Mesendoderm (in vitro differentiated cells): Measurements from ENCODE around the gene TSPAN18.
A peak's percentile ranks its signal among the peaks of the same experiment; 100 is the strongest.

ENCODE experiments used
- DNase-seq: peaks from one replicate; pipeline ENCODE4 v3.0.0; 2013
- H2AK5ac ChIP-seq: 2 replicates; pipeline ENCODE4 v1.6.1; 2013; ENCODE audit warnings: low read length, inconsistent platforms
- H2BK120ac ChIP-seq: 2 replicates; pipeline ENCODE4 v1.6.1; 2013; ENCODE audit warnings: low read depth, mild to moderate bottlenecking, low read length, moderate library complexity, mixed read lengths
- H2BK15ac ChIP-seq: replicated peaks from 2 replicates; pipeline ENCODE4 v1.6.1; 2013; ENCODE audit warnings: low read depth, mild to moderate bottlenecking, moderate library complexity
- H2BK5ac ChIP-seq: 2 replicates; pipeline ENCODE4 v1.6.1; 2013; ENCODE audit warnings: low read length, inconsistent platforms
- H3K18ac ChIP-seq: 2 replicates; pipeline ENCODE4 v1.6.1; 2013; ENCODE audit warnings: mild to moderate bottlenecking, low read length, mixed read lengths
- H3K23ac ChIP-seq: one replicate; pipeline ENCODE4 v1.6.1; 2013; ENCODE audit warnings: low read length
- H3K27ac ChIP-seq: 2 replicates; pipeline ENCODE4 v1.5.1; 2013; ENCODE audit warnings: low read depth, mild to moderate bottlenecking, inconsistent platforms, low read length, moderate library complexity
- H3K27me3 ChIP-seq: 2 replicates; pipeline ENCODE4 v1.6.1; 2013; ENCODE audit warnings: low read length, control low read depth, mild to moderate bottlenecking, inconsistent platforms; ENCODE audit not compliant: insufficient read depth, poor library complexity
- H3K36me3 ChIP-seq: 2 replicates; pipeline ENCODE4 v1.6.1; 2013; ENCODE audit warnings: low read length, inconsistent platforms; ENCODE audit not compliant: control insufficient read depth, insufficient read depth
- H3K4ac ChIP-seq: one replicate; pipeline ENCODE4 v1.6.1; 2013; ENCODE audit warnings: low read depth, mild to moderate bottlenecking, low read length, moderate library complexity
- H3K4me1 ChIP-seq: 2 replicates; pipeline ENCODE4 v1.6.1; 2013; ENCODE audit warnings: low read depth, low read length, inconsistent platforms; ENCODE audit not compliant: control insufficient read depth
- H3K4me2 ChIP-seq: 2 replicates; pipeline ENCODE4 v1.6.1; 2013; ENCODE audit warnings: low read length
- H3K4me3 ChIP-seq: 2 replicates; pipeline ENCODE4 v1.5.1; 2013; ENCODE audit warnings: mild to moderate bottlenecking, low read length
- H3K56ac ChIP-seq: one replicate; pipeline ENCODE4 v1.6.1; 2013; ENCODE audit warnings: low read length
- H3K79me1 ChIP-seq: 2 replicates; pipeline ENCODE4 v1.6.1; 2013; ENCODE audit warnings: low read length, inconsistent platforms
- H3K79me2 ChIP-seq: 2 replicates; pipeline ENCODE4 v1.6.1; 2013; ENCODE audit warnings: mild to moderate bottlenecking, low read length; ENCODE audit not compliant: control insufficient read depth, insufficient read depth
- H3K9ac ChIP-seq: 2 replicates; pipeline ENCODE4 v1.6.1; 2013; ENCODE audit warnings: low read length, inconsistent platforms
- H4K5ac ChIP-seq: one replicate; pipeline ENCODE4 v1.6.1; 2013; ENCODE audit warnings: low read length
- H4K8ac ChIP-seq: one replicate; pipeline ENCODE4 v1.6.1; 2013; ENCODE audit warnings: low read depth, mild to moderate bottlenecking, control low read depth, low read length, moderate library complexity
- WGBS: extraction: QIAGEN DNeasy Blood & Tissue Kit; methylation state at CpG from one replicate; pipeline ENCODE4 v1.1.7; 2013; ENCODE audit warnings: low lambda C conversion rate, missing lambda C conversion rate; ENCODE audit not compliant: insufficient coverage; ENCODE audit errors: extremely low coverage; 5-methylcytosine and 5-hydroxymethylcytosine counted together

The TSPAN18 gene

DNA sequence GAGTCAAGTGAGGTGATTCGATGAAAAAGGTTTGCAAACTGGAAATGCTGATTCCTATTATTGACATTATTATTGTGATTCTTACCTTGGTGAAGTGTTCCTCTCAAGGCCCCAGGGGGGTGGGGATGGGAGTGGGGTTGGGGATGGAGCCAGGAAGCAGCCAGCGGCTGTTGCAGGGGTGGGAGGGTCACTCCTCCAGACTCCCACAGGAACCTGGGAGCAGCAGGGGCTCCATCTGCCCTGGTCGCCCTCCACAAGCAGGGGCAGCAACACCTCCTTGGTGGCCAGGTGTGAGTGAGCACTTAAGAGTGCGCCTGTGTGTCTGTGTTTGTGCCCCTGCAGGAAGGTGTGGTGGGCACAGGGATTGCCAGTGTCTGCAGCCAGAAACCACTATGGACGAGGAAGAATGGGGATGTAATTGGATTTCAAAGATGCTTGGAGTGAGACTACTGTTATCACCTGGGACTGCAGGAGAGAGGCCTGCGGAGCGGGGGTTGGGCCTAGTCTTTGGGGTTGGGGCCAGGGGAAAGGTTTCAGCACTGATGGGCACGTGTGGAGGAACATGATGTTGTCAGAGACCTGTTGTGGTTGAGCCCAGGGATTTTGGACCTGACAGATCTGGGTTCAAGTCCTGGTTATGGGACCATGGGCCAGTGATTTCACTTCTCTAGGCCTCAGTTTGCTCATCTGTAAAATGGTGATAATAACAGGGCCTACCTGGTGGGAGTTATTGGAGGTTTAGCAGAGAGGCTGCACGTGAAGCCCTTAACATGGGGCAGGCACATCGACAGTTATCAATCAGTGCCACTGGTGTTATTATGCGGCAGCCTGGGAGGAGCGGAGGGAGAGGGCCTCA is 227.5 kb downstream of the TSPAN18 start:
- Histone ChIP-seq H2BK120ac (peak overlapping the region; percentile 21), H2AK5ac (no peak overlapping the region), H3K56ac (peak overlapping the region; percentile 78), H3K23ac (peak overlapping the region; percentile 66), H3K79me1 (no peaks in the 10 kb centered on the region), H3K9ac (peak overlapping the region; percentile 16), H3K4ac (peak overlapping the region; percentile 5), H3K36me3 (no peaks in the 10 kb centered on the region), H4K8ac (no peak overlapping the region), H3K4me3 (no peak overlapping the region), H2BK15ac (no peak overlapping the region), H3K27ac (peak overlapping the region; percentile 36), H3K4me1 (peaks cover 28% of the 10 kb centered on the region), H3K79me2 (no peaks in the 10 kb centered on the region), H3K18ac (peak overlapping the region; percentile 57), H4K5ac (no peak overlapping the region), H3K27me3 (no peaks in the 10 kb centered on the region), H2BK5ac (peak overlapping the region; percentile 90), H3K4me2 (peak overlapping the region; percentile 22)
- DNase-seq = peak; percentile 72
- WGBS = no CpG with 5 or more reads among the region's 12 CpGs

DNA sequence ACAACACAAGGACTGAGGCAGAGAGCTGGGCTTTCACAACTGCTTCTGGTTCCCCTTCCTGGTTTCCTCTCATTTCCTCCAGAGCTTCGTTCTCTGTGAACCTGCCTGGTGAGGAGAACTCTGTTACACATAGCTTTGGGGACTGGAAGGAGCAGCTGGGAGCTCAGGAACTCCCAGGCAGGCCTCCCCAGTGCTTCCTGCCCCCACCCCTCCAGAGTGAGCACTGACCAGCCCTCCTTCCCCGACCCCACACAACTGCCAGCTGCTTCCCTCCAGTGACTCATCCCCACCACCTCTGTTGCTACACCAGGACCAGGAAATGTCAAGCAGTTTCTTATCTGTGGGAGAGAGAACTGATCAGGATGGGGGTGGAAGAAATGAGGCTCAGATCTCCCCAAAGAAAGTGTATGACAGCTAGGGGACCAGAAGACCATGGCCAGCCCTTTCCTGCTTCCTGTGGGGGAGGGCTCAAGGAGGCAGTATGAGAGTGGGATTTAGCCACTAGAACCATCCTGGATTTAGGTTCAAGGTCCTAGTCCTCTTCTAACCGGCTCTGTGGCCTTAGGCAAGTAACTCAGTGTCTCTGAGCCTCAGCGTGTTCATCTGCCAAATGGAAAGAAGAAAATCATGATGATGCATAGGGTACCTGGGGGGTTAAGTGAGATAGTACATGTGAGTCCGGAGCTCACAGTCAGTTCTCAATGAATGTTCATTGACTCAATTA is 228.4 kb downstream of the TSPAN18 start:
- Histone ChIP-seq H3K4me2 (no peak overlapping the region), H3K79me2 (no peaks in the 10 kb centered on the region), H2BK15ac (no peak overlapping the region), H2BK5ac (peak overlapping the region; percentile 73), H2BK120ac (peak overlapping the region; percentile 21), H4K8ac (no peak overlapping the region), H3K18ac (peak overlapping the region; percentile 57), H4K5ac (no peak overlapping the region), H3K36me3 (no peaks in the 10 kb centered on the region), H3K4me1 (peaks cover 32% of the 10 kb centered on the region), H3K56ac (peak overlapping the region; percentile 78), H3K4me3 (no peak overlapping the region), H3K79me1 (no peaks in the 10 kb centered on the region), H3K9ac (peak overlapping the region; percentile 12), H3K4ac (peak overlapping the region; percentile 5), H3K27me3 (no peaks in the 10 kb centered on the region), H3K27ac (peak overlapping the region; percentile 36), H2AK5ac (peak overlapping the region; percentile 94), H3K23ac (no peak overlapping the region)
- peak; percentile 85 for DNase-seq
- WGBS = no CpG with 5 or more reads among the region's 5 CpGs

DNA sequence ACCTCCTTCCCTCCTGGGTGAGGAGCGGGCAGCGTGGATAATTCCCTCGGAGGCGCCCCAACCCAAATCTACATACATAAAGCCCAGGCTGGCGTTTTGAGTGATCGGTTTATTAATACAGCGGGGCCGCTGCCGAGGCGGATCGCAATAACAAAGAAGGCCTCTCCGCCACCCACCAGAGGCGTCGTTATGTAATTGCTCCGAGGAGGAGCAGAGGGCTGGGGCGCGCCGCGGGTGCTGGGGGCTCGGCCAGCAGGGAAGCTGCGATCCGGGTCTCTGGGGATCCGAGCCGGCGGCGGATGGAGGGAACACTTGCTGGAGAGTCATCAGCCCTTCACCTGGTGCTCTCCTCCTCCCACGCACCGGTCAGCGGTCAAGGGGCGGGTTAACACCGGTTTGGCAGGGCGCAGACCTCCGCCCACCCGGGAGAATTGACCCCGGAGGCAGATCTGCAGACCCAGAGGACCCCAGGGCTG is 230.3 kb downstream of the TSPAN18 start:
- Histone ChIP-seq H3K9ac (peak overlapping the region; percentile 43), H3K27ac (no peak overlapping the region), H2BK15ac (no peak overlapping the region), H3K79me1 (no peaks in the 10 kb centered on the region), H3K23ac (no peak overlapping the region), H3K79me2 (no peaks in the 10 kb centered on the region), H3K4me1 (peaks cover 29% of the 10 kb centered on the region), H2BK5ac (no peak overlapping the region), H3K56ac (peak overlapping the region; percentile 71), H4K5ac (no peak overlapping the region), H3K4me3 (no peak overlapping the region), H3K36me3 (no peaks in the 10 kb centered on the region), H3K4me2 (peak overlapping the region; percentile 41), H2AK5ac (no peak overlapping the region), H3K18ac (no peak overlapping the region), H2BK120ac (no peak overlapping the region), H4K8ac (no peak overlapping the region), H3K4ac (peak overlapping the region; percentile 24), H3K27me3 (no peaks in the 10 kb centered on the region)
- WGBS = no CpG with 5 or more reads among the region's 35 CpGs
- DNase-seq = no peak

DNA sequence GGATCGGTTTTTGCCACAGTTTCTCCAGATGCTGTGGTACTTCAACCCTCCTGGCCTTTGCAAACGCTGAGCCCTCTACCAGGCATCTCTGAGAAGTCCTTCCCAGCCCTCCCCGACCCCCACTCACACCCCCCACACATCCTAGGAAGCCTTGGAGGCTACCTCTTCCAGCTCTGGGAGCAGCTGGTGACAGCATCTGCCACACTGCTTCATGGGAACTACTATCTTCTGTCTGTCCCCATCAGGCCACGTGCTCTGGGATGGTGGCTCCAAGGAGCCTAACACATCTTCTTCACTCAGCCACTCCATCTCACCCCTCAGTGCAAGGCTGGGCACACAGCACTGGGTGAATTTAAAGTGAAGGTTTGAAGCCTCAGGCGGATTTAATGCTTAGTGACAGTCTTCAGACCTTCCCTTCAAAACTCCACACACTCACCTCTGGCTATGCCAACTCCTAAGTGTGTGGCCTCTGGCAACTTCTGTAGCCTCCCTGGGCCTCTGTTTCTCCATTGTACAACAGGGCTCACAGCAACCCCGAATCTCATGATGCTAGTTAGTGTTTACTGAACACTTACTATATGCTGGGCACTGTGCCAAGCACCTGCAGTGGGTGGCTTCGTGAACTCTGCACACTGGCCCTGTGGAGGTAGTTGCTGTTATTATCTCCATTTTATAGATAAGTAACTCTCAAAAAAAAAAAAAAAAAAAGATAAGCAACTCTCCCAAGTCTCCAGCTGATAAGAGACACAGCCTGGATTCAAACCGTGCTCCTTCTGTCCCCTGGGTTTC is 231.2 kb downstream of the TSPAN18 start:
- Histone ChIP-seq H3K4me3 (no peak overlapping the region), H2BK15ac (no peak overlapping the region), H3K18ac (no peak overlapping the region), H3K9ac (no peak overlapping the region), H4K5ac (no peak overlapping the region), H3K79me1 (no peaks in the 10 kb centered on the region), H3K27me3 (no peaks in the 10 kb centered on the region), H3K23ac (no peak overlapping the region), H3K27ac (no peak overlapping the region), H4K8ac (no peak overlapping the region), H2AK5ac (no peak overlapping the region), H2BK120ac (no peak overlapping the region), H3K79me2 (no peaks in the 10 kb centered on the region), H3K4ac (no peak overlapping the region), H3K56ac (peak overlapping the region; percentile 3), H3K4me1 (peaks cover 25% of the 10 kb centered on the region), H3K36me3 (no peaks in the 10 kb centered on the region), H3K4me2 (no peak overlapping the region), H2BK5ac (no peak overlapping the region)
- no CpG with 5 or more reads among the region's 8 CpGs for WGBS
- no peak for DNase-seq

DNA sequence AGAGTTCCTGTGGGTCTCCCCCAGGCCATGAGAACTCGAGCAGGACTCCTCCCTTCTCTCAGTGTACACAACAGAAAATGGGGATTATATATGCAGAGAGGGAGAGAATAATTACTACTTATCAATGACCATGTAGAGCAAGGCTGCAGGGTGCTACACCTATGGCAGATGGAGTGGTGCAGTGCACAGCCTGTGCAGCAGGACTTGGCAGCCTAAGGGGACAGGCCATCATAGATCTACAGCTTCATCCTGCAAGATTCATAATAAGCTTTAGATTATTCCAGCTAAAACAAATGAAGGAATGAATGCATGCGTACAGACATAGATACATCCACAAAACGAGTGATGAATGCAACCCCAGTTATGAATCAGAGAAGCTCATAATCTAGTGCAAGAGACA is 232.3 kb downstream of the TSPAN18 start:
- Histone ChIP-seq H3K9ac (no peak overlapping the region), H3K4me1 (peaks cover 25% of the 10 kb centered on the region), H3K18ac (no peak overlapping the region), H4K8ac (no peak overlapping the region), H3K79me2 (no peaks in the 10 kb centered on the region), H4K5ac (no peak overlapping the region), H3K23ac (no peak overlapping the region), H2AK5ac (no peak overlapping the region), H2BK120ac (no peak overlapping the region), H3K4me2 (no peak overlapping the region), H2BK5ac (no peak overlapping the region), H3K79me1 (no peaks in the 10 kb centered on the region), H3K56ac (no peak overlapping the region), H2BK15ac (no peak overlapping the region), H3K36me3 (no peaks in the 10 kb centered on the region), H3K4me3 (no peak overlapping the region), H3K4ac (no peak overlapping the region), H3K27me3 (no peaks in the 10 kb centered on the region), H3K27ac (no peak overlapping the region)
- DNase-seq = no peak
- WGBS = no CpG with 5 or more reads among the region's 3 CpGs
